ENCODE results near the gene IQCE.

The IQCE gene

DNA sequence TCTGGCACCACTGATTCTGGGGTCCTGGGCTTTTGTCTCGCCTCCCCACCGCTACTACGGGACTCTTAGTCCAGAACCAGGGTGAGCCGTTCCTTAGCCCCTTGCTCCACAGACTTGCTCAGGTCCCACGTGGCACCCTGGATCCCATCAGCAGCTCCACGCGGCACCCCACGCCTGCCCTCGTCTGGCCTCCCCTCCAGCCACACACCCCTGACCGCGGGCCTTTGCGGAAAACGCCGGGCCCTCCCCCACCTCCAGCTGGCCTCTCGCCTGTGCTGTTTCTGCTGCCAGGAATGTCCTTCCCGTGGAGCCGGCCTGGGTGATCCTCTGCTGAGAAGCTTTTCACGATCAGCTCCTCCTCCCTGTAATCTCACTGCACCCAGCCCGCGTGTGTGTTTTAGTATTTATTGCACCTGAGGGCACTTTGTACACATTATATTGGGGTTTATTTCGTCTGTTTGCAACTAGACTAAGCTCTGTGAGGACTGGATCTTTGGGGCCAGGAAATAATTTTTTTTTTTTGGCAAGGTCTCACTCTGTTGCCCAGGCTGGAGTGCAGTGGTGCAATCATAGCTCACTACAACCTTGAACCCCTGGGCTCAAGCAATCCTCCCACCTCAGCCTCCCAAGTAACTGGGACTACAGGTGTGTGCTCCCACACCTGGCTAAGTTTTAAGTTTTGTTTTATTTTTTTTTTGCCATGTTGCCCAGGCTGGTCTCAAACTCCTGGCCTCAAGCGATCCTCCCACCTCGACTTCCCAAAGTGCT, 62.5 kb downstream of the IQCE start:
- DNase-seq: no peak

GRCh38 chr7:2621948-2622640, 63.3 kb downstream of the IQCE start:
- DNase-seq: no peak

- no peak for DNase-seq
Observed at GRCh38 chr7:2622869-2623697, 64.3 kb downstream of the IQCE start.

GRCh38 chr7:2623698-2624014, 64.9 kb downstream of the IQCE start:
- no peak for DNase-seq

DNA sequence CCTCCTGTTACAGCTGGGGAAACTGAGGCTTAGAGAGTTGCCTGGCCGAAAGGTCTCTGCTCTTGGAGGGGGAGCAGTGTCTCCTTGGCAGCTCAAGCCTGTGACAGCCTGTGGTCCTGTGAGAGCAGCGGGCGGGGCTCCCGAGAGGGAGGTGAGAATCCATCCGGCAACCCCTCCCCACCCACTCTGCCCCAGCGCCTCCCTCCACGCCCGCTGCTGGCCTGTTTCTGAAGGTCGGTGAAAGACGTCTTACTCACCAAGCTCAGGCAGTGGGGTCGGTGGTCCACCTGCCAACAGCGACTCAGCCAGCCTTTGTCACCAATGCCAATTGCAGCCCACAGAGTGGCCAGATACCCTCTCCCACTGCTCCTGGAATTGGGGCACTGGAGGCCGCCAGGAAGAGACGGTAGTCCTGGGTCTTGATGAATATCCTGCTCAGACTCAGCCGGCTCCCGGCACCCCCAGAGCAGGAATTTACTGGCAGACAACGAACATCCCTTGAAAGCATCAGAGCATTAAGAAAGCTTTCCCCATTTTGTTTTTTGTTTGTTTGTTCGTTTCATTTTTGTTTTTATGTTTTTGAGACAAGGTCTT, 65.6 kb downstream of the IQCE start:
- no peak for DNase-seq

DNA sequence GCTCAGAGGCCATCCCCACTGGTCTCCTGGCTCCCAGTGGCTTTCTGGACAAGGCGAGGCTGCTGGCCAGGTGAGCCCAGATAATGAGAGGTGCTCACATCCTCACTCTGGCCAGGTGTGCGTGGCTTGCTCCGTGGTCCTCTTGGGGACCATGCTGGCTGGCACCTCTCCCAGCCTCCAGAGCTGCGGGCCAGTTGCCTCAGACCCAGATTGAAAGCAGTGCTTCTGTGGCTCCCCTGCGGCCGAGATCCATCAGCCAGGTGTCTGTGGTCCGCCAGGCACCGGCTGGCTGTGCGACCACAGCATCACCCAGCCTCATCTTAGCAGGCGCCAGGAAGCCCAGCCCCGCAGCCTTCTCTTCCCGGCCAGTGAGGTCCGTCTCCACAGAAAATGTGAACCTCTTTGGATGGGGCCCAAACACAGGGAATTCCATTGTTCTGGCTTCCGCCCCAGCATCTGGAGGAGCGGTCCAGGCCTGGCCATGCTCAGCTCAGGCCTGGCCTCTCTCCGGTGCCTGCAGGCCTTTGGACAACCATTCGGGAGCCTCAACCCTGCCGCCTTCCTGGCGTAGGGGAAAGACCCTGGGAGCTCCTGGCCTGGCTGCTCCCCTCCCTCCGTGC, 67.8 kb downstream of the IQCE start:
- DNase-seq: no peak

DNA sequence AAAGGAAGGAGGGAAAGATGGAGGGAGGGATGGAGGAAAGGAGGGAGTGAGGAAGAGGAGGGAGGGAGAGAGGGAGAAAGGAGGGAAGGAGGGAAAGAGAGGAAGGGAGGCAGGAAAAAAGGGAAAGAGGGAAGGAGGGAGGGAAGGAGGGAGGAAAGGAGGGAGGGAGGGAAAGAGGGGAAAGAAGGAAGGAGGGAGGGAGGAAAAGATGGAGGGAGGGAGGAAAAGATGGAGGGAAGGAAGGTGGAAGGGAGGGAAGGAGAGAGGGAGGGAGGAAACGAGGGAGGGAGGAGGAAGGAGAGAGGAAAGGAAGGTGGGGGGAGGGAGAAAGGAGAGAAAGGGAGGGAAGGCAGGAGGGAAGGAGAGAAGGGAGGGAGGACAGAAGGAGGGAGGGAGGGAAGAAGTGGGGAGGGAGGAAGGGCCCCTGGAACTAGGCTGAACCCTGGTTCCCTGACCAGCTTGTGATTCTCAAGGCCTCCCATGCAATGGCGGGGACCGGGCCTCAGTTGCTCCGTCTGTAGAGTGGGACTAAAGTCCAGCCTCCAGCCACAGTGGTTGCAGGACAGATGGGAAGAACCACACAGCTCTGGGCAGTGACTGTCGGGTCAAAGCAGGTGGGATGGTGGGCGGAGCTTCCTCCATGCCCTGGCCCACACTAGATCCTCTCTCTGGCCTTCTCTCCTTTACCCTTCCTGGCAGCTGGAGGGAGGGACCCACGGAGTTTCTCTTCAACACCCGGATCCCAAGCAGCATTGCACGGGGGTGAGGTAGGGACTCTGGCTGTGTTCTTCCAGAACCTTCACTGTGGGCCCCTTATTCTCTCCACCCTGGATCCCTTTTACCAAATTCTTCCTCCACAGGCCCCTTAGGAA, 68.7 kb downstream of the IQCE start:
- no peak for DNase-seq

DNA sequence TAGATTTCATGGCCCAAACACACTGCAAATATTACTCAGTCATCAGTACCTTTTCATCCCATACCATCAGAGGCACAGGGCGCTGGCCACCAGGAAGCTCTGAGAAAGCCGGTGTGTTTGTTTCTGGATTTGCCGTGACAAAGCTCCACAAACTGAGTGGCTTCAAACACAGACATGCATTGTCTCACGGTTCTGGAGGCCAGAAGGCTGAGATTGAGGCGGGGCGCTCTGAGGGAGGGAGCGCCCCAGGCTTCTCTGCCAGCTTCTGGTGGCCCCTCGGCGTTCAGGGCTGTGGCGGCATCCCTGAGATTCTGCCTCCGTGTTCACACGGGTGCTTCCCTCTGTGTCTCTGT, 69.3 kb downstream of the IQCE start:
- DNase-seq: no peak

DNA sequence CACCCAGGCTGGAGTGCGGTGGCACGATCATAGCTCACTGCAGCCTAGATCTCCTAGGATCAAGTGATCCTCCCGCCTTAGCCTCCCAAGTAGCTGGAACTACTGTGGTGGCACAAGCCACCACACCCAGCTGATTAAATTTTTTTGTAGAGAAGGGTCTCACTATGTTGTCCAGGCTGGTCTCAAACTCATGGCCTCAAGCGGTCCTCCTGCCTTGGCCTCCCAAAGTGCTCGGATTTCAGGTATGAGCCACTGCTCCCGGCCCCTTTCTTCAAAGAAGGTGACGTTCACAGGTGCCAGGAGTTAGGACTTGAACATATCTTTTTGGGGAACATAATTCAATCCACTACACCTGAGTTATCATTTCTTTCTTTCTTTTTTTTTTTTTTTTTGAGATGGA, 70.1 kb downstream of the IQCE start:
- no peak for DNase-seq

DNA sequence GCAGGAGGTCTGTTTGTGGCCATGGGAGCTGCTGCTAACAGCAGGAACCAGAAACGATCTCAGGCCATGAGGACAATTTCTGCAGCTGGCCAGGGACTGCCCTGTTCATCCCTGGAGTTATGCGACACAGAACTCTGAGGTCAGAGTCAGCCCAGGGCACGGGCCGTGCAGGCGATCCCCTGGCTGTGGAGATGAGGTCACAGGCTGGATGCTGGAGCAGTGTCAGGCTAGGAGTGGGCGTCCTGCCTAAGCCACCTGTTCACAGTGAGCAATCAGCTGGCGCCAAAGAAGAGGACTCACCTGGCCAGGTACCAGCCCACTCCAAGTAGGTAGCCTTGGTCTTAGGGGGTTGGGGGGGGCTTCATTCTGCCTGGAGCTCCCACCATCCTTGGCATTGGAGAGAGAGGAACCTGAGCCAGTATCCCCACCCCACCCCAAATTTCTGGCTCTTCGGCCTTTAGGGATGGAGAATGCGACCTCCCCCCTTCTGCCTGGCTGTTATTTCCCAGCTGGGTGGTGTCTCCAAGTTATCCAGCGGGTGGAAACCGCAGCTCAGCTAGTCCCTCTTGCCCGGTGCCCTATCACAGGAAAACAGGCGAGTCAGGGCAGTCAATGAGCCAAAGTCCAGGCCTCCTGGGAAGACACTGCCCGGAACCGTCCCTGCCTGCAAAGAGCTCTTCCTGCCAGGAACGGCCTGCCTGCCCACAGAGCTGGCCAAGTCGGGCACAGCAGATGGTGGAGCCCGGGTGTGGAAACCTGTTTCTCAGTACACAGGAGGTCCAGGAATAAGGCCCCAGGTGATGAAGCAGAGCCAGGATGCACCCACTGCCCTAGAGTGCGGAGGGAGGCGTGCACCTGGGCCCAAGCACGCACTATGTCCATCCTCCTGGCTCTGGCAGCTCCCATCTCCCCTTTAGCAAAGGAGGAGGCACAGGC, 71.2 kb downstream of the IQCE start:
- no peak for DNase-seq

DNA sequence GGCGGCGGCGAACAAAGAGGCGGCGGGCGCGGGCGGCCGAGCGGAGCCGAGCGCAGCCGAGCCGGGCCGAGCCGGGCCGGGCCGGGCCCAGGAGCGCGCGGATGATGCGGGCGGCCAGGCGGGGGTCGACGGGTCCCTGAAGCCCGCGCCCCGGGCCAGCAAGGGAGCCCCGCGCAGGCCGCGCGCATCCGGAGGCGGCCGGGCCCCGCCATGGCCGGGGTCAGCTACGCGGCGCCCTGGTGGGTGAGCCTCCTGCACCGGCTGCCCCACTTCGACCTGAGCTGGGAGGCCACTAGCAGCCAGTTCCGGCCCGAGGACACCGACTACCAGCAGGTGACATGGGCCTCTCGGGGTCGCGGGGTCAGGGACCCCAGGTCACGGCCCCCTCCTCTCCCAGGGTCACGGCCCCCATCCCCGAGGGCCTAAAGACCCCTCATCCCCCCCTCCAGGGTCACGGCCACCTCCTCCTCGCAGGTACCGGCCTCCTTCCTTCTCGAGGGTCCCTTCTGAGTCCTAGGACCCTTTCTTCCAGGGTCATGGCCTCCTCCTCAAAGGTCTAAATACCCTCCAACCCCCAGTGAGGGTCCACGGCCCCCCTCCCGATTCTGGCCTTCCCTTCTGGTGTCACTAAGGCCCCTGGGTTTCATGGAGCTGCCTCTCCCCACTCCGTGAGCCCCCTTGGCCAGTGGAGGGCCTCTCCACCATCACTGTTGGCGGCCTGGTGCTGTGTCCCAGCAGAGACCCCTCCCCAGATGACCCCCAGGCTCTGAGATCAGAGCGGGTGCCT, 73.4 kb downstream of the IQCE start, which contains the start of gene TTYH3:
TSS of gene TTYH3 (plus strand) at position 41 of the 787 bp plus-strand sequence. CDS start at position 211, 170 bp downstream.
- DNase-seq: peak in 1 of 2 experiments; percentile 56

GRCh38 chr7:2632733-2633537, 74.2 kb downstream of the IQCE start:
- peak; percentile 75 to 77 for DNase-seq

DNA sequence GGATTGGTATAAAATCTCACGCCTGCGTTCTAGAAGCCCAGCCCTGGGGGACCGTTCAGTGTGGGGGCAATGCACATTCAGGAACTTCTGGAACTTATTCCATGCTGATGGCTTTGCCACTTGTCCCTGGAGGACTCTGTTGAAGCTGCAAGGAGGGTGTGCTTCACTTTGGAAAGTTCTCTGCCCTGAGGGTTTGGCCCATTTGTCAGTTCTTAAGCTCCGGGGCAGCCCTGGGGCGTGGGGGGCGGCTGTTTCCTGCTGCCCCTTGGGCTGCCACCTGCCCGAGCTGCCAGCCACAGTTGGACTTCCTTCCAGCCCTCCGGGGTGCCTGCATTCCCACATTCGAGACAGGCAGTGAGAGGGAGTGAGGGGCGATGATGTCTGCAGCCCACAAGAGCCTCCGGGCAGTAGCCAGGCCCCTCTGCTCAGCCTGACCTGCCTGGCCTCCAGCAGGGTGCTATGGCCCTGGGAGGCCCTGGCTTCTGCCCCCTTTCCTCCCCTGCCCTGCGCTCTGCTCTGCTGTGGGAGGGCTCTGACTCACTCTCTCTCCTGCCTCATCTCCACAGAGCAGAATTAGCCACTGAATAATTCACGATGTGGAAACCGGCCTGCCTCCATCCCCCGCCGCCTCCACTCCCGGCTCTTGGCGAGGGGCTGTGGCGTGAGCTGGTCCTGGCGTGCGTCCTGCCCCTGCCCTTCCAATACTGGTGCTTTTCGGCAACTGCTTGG, 74.9 kb downstream of the IQCE start:
- peak; percentile 64 to 74 for DNase-seq

DNA sequence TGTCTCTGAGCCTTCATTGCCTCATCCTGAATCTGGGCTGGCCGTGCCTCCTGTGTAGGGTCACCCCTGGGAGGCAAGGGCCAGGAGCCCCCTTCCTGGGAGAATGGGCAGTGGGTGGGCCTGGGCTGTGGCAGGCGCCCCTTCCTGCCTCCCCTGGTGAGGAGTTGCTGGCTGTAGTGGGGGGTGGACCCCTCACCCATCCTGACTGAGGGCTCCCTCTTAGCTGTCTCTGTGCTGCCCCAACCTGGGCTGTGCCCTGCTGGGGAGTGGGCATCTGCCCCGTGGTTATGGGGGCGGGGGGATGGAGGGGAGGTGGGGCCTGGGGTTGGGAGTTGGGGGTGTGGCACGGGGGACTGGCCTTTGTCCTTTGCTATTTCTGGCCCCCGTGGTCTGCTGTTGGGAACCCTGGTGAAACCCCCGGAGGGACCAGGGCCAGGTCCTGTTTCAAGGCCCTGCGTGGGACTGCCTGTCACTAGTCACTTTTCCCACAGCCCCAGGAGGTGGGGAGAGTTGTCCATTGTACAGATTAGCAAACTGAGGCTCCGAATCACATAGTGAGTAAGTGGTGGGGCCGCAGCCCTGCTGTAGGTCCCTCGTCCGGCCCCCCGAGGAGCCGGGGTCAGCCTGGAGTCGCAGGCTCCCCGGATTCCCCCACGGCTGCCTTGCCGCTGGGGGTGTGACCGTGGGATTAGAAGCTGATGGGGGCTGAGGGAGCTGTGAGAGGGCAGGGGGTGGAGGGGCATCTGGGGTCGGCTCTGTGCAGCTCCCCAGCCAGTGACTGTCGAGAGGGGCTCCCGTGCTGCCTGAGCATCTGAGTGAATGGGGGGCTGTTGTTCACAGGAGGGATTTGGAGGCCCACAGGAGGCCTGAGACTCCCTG, 75.7 kb downstream of the IQCE start:
- DNase-seq: no peak

GRCh38 chr7:2635148-2635668, 76.4 kb downstream of the IQCE start:
- no peak for DNase-seq

- DNase-seq: no peak
Observed at GRCh38 chr7:2635810-2636701, 77.3 kb downstream of the IQCE start.
